ENCODE results near the gene LPCAT1.
"Not testable (repeated sequence)": the region's sequence is repeated elsewhere in the genome, so short reads cannot be mapped to it uniquely, and the experiment has no call there.

LPCAT1 gene

GRCh38 chr5:1524799-1525623 is 1.3 kb upstream of the LPCAT1 start:
- Mint-ChIP-seq H3K9me3 (no peaks in the 10 kb centered on the region), H3K27me3 (no peaks in the 10 kb centered on the region), H3K4me3 (peak overlapping the region; percentile 62), H3K36me3 (ENCODE audit: low read depth) (peaks cover 23% of the 10 kb centered on the region), H3K4me1 (ENCODE audit: low read depth) (peaks cover 32% of the 10 kb centered on the region), H3K27ac (peak overlapping the region; percentile 76)
- DNase-seq = peak; percentile 33

GRCh38 chr5:1524481-1524798 is 680 bp upstream of the LPCAT1 start:
- no peak for DNase-seq
- Mint-ChIP-seq H3K9me3 (no peaks in the 10 kb centered on the region), H3K4me3 (peak overlapping the region; percentile 62), H3K27ac (peak overlapping the region; percentile 76), H3K27me3 (no peaks in the 10 kb centered on the region), H3K36me3 (ENCODE audit: low read depth) (peaks cover 29% of the 10 kb centered on the region), H3K4me1 (ENCODE audit: low read depth) (peaks cover 32% of the 10 kb centered on the region)

- H3K36me3 Mint-ChIP-seq (ENCODE audit: low read depth) = peaks cover 39% of the 10 kb centered on the region
- no peaks in the 10 kb centered on the region for H3K9me3 Mint-ChIP-seq
- peaks cover 39% of the 10 kb centered on the region for H3K4me1 Mint-ChIP-seq (ENCODE audit: low read depth)
- no peaks in the 10 kb centered on the region for H3K27me3 Mint-ChIP-seq
- H3K27ac Mint-ChIP-seq = no peak overlapping the region
- peak overlapping the region; percentile 87 for H3K4me3 Mint-ChIP-seq
- DNase-seq = no peak
These were observed 324 bp downstream of the LPCAT1 start for GRCh38 chr5:1523480-1523792.

- Mint-ChIP-seq H3K9me3 (no peaks in the 10 kb centered on the region), H3K4me3 (peak overlapping the region; percentile 87), H3K27me3 (no peaks in the 10 kb centered on the region), H3K4me1 (ENCODE audit: low read depth) (peaks cover 39% of the 10 kb centered on the region), H3K36me3 (ENCODE audit: low read depth) (peaks cover 43% of the 10 kb centered on the region), H3K27ac (peak overlapping the region; percentile 61)
- peak; percentile 63 for DNase-seq
These were observed 920 bp downstream of the LPCAT1 start for GRCh38 chr5:1522601-1523479.

- DNase-seq = peak; percentile 27
- peaks cover 51% of the 10 kb centered on the region for H3K36me3 Mint-ChIP-seq (ENCODE audit: low read depth)
- peak overlapping the region; percentile 84 for H3K27ac Mint-ChIP-seq
- H3K4me3 Mint-ChIP-seq = peak overlapping the region; percentile 87
- no peaks in the 10 kb centered on the region for H3K9me3 Mint-ChIP-seq
- H3K4me1 Mint-ChIP-seq (ENCODE audit: low read depth) = peaks cover 35% of the 10 kb centered on the region
- H3K27me3 Mint-ChIP-seq = no peaks in the 10 kb centered on the region
These were observed 1.8 kb downstream of the LPCAT1 start for GRCh38 chr5:1521671-1522600.

GRCh38 chr5:1520791-1521453 is 2.8 kb downstream of the LPCAT1 start:
- H3K36me3 Mint-ChIP-seq (ENCODE audit: low read depth) = peaks cover 61% of the 10 kb centered on the region
- peaks cover 38% of the 10 kb centered on the region for H3K4me1 Mint-ChIP-seq (ENCODE audit: low read depth)
- H3K9me3 Mint-ChIP-seq = no peaks in the 10 kb centered on the region
- H3K27me3 Mint-ChIP-seq = no peaks in the 10 kb centered on the region
- peak overlapping the region; percentile 87 for H3K4me3 Mint-ChIP-seq
- H3K27ac Mint-ChIP-seq = peak overlapping the region; percentile 22
- DNase-seq = peak; percentile 9

GRCh38 chr5:1519631-1520210 is 4.0 kb downstream of the LPCAT1 start:
- DNase-seq = no peak
- Mint-ChIP-seq H3K36me3 (ENCODE audit: low read depth) (peaks cover 65% of the 10 kb centered on the region), H3K4me3 (no peak overlapping the region), H3K27me3 (no peaks in the 10 kb centered on the region), H3K9me3 (no peaks in the 10 kb centered on the region), H3K27ac (no peak overlapping the region), H3K4me1 (ENCODE audit: low read depth) (peaks cover 41% of the 10 kb centered on the region)

- Mint-ChIP-seq H3K9me3 (no peaks in the 10 kb centered on the region), H3K4me3 (no peak overlapping the region), H3K36me3 (ENCODE audit: low read depth) (peaks cover 75% of the 10 kb centered on the region), H3K27me3 (no peaks in the 10 kb centered on the region), H3K27ac (no peak overlapping the region), H3K4me1 (ENCODE audit: low read depth) (peaks cover 43% of the 10 kb centered on the region)
- no peak for DNase-seq
These were observed 5.9 kb downstream of the LPCAT1 start for GRCh38 chr5:1517838-1518237.

GRCh38 chr5:1516615-1517601 is 6.9 kb downstream of the LPCAT1 start:
- H3K27me3 Mint-ChIP-seq = no peaks in the 10 kb centered on the region
- H3K36me3 Mint-ChIP-seq (ENCODE audit: low read depth) = peaks cover 77% of the 10 kb centered on the region
- no peaks in the 10 kb centered on the region for H3K9me3 Mint-ChIP-seq
- no peak for DNase-seq
- H3K4me3 Mint-ChIP-seq = no peak overlapping the region
- H3K4me1 Mint-ChIP-seq (ENCODE audit: low read depth) = peaks cover 36% of the 10 kb centered on the region
- no peak overlapping the region for H3K27ac Mint-ChIP-seq

GRCh38 chr5:1515921-1516571 is 7.7 kb downstream of the LPCAT1 start:
- Mint-ChIP-seq H3K9me3 (no peaks in the 10 kb centered on the region), H3K4me1 (ENCODE audit: low read depth) (peaks cover 28% of the 10 kb centered on the region), H3K4me3 (no peak overlapping the region), H3K27ac (peak overlapping the region; percentile 35), H3K27me3 (no peaks in the 10 kb centered on the region), H3K36me3 (ENCODE audit: low read depth) (peaks cover 74% of the 10 kb centered on the region)
- DNase-seq = peak; percentile 21

GRCh38 chr5:1515311-1515920 is 8.3 kb downstream of the LPCAT1 start:
- Mint-ChIP-seq H3K9me3 (no peaks in the 10 kb centered on the region), H3K4me3 (no peak overlapping the region), H3K36me3 (ENCODE audit: low read depth) (peaks cover 78% of the 10 kb centered on the region), H3K27me3 (no peaks in the 10 kb centered on the region), H3K27ac (peak overlapping the region; percentile 35), H3K4me1 (ENCODE audit: low read depth) (peaks cover 26% of the 10 kb centered on the region)
- DNase-seq = no peak

- H3K4me3 Mint-ChIP-seq, H3K27me3 Mint-ChIP-seq, H3K9me3 Mint-ChIP-seq, H3K27ac Mint-ChIP-seq, DNase-seq: not testable (repeated sequence)
- Mint-ChIP-seq H3K36me3 (ENCODE audit: low read depth) (peaks cover 78% of the 10 kb centered on the region), H3K4me1 (ENCODE audit: low read depth) (peaks cover 30% of the 10 kb centered on the region)
These were observed 8.9 kb downstream of the LPCAT1 start for GRCh38 chr5:1514819-1515310.
